ENCODE measurements around the gene UCKL1.
A peak's percentile ranks its signal among the peaks of the same experiment; 100 is the strongest.
"Not testable (repeated sequence)": the region's sequence is repeated elsewhere in the genome, so short reads cannot be mapped to it uniquely, and the experiment has no call there.

The UCKL1 gene

GRCh38 chr20:63979229-63979556, 23.0 kb upstream of the UCKL1 start:
- Histone ChIP-seq H3K36me3 (ENCODE audit: insufficient read depth, low read length) (no peaks in the 10 kb centered on the region), H3K27ac (ENCODE audit: low read depth, low read length) (no peak overlapping the region), H3K4me3 (ENCODE audit: low read depth, low read length) (peak overlapping the region; percentile 78), H3K27me3 (ENCODE audit: insufficient read depth, low read length) (no peaks in the 10 kb centered on the region), H2AFZ (ENCODE audit: low read length, unreplicated experiment) (peak overlapping the region; percentile 53), H3K4me1 (ENCODE audit: control insufficient read depth, insufficient read depth, low read length, unreplicated experiment) (peaks cover 24% of the 10 kb centered on the region), H3K79me2 (ENCODE audit: control insufficient read depth, insufficient read depth, low read length, unreplicated experiment) (peaks cover 14% of the 10 kb centered on the region)

GRCh38 chr20:63978319-63979228, 22.4 kb upstream of the UCKL1 start:
- Histone ChIP-seq H3K36me3 (ENCODE audit: insufficient read depth, low read length) (no peaks in the 10 kb centered on the region), H3K4me3 (ENCODE audit: low read depth, low read length) (peak overlapping the region; percentile 78), H3K27me3 (ENCODE audit: insufficient read depth, low read length) (no peaks in the 10 kb centered on the region), H3K4me1 (ENCODE audit: control insufficient read depth, insufficient read depth, low read length, unreplicated experiment) (peaks cover 24% of the 10 kb centered on the region), H3K79me2 (ENCODE audit: control insufficient read depth, insufficient read depth, low read length, unreplicated experiment) (peaks cover 14% of the 10 kb centered on the region), H3K27ac (ENCODE audit: low read depth, low read length) (no peak overlapping the region), H2AFZ (ENCODE audit: low read length, unreplicated experiment) (peak overlapping the region; percentile 47)

- H3K4me1 ChIP-seq (ENCODE audit: control insufficient read depth, insufficient read depth, low read length, unreplicated experiment), result peaks cover 24% of the 10 kb centered on the region
- peaks cover 11% of the 10 kb centered on the region for H3K79me2 ChIP-seq (ENCODE audit: control insufficient read depth, insufficient read depth, low read length, unreplicated experiment)
- no peak overlapping the region for H3K27ac ChIP-seq (ENCODE audit: low read depth, low read length)
- H3K36me3 ChIP-seq (ENCODE audit: insufficient read depth, low read length), result no peaks in the 10 kb centered on the region
- no peaks in the 10 kb centered on the region for H3K27me3 ChIP-seq (ENCODE audit: insufficient read depth, low read length)
- no peak overlapping the region for H3K4me3 ChIP-seq (ENCODE audit: low read depth, low read length)
- no peak overlapping the region for H2AFZ ChIP-seq (ENCODE audit: low read length, unreplicated experiment)
Observed at GRCh38 chr20:63977739-63978276, 21.6 kb upstream of the UCKL1 start.

- Histone ChIP-seq H3K79me2 (ENCODE audit: control insufficient read depth, insufficient read depth, low read length, unreplicated experiment) (peaks cover 4% of the 10 kb centered on the region), H3K27me3 (ENCODE audit: insufficient read depth, low read length) (no peaks in the 10 kb centered on the region), H3K4me3 (ENCODE audit: low read depth, low read length) (no peak overlapping the region), H3K4me1 (ENCODE audit: control insufficient read depth, insufficient read depth, low read length, unreplicated experiment) (peaks cover 24% of the 10 kb centered on the region), H2AFZ (ENCODE audit: low read length, unreplicated experiment) (no peak overlapping the region), H3K27ac (ENCODE audit: low read depth, low read length) (no peak overlapping the region), H3K36me3 (ENCODE audit: insufficient read depth, low read length) (no peaks in the 10 kb centered on the region)
Observed at GRCh38 chr20:63976980-63977738, 20.9 kb upstream of the UCKL1 start.

- not testable (repeated sequence) for H2AFZ ChIP-seq (ENCODE audit: low read length, unreplicated experiment); H3K36me3 ChIP-seq (ENCODE audit: insufficient read depth, low read length); H3K27ac ChIP-seq (ENCODE audit: low read depth, low read length); H3K4me3 ChIP-seq (ENCODE audit: low read depth, low read length); H3K27me3 ChIP-seq (ENCODE audit: insufficient read depth, low read length); H3K79me2 ChIP-seq (ENCODE audit: control insufficient read depth, insufficient read depth, low read length, unreplicated experiment)
- peaks cover 24% of the 10 kb centered on the region for H3K4me1 ChIP-seq (ENCODE audit: control insufficient read depth, insufficient read depth, low read length, unreplicated experiment)
Observed at GRCh38 chr20:63976511-63976910, 20.3 kb upstream of the UCKL1 start.

- Histone ChIP-seq H3K4me1 (ENCODE audit: control insufficient read depth, insufficient read depth, low read length, unreplicated experiment) (peaks cover 13% of the 10 kb centered on the region), H3K36me3 (ENCODE audit: insufficient read depth, low read length) (no peaks in the 10 kb centered on the region), H3K27ac (ENCODE audit: low read depth, low read length) (no peak overlapping the region), H3K4me3 (ENCODE audit: low read depth, low read length) (no peak overlapping the region), H3K79me2 (ENCODE audit: control insufficient read depth, insufficient read depth, low read length, unreplicated experiment) (no peaks in the 10 kb centered on the region), H2AFZ (ENCODE audit: low read length, unreplicated experiment) (no peak overlapping the region), H3K27me3 (ENCODE audit: insufficient read depth, low read length) (no peaks in the 10 kb centered on the region)
Observed at GRCh38 chr20:63974402-63975200, 18.4 kb upstream of the UCKL1 start.

GRCh38 chr20:63973636-63974401, 17.6 kb upstream of the UCKL1 start:
- Histone ChIP-seq H3K27ac (ENCODE audit: low read depth, low read length) (no peak overlapping the region), H3K4me1 (ENCODE audit: control insufficient read depth, insufficient read depth, low read length, unreplicated experiment) (peaks cover 16% of the 10 kb centered on the region), H3K27me3 (ENCODE audit: insufficient read depth, low read length) (no peaks in the 10 kb centered on the region), H3K36me3 (ENCODE audit: insufficient read depth, low read length) (no peaks in the 10 kb centered on the region), H3K4me3 (ENCODE audit: low read depth, low read length) (peak overlapping the region; percentile 72), H3K79me2 (ENCODE audit: control insufficient read depth, insufficient read depth, low read length, unreplicated experiment) (peaks cover 5% of the 10 kb centered on the region), H2AFZ (ENCODE audit: low read length, unreplicated experiment) (no peak overlapping the region)

- Histone ChIP-seq H3K4me3 (ENCODE audit: low read depth, low read length) (no peak overlapping the region), H2AFZ (ENCODE audit: low read length, unreplicated experiment) (no peak overlapping the region), H3K27me3 (ENCODE audit: insufficient read depth, low read length) (no peaks in the 10 kb centered on the region), H3K4me1 (ENCODE audit: control insufficient read depth, insufficient read depth, low read length, unreplicated experiment) (peaks cover 18% of the 10 kb centered on the region), H3K36me3 (ENCODE audit: insufficient read depth, low read length) (no peaks in the 10 kb centered on the region), H3K79me2 (ENCODE audit: control insufficient read depth, insufficient read depth, low read length, unreplicated experiment) (peaks cover 12% of the 10 kb centered on the region), H3K27ac (ENCODE audit: low read depth, low read length) (no peak overlapping the region)
Observed at GRCh38 chr20:63973160-63973479, 16.9 kb upstream of the UCKL1 start.

GRCh38 chr20:63972312-63973159, 16.3 kb upstream of the UCKL1 start:
- peaks cover 13% of the 10 kb centered on the region for H3K79me2 ChIP-seq (ENCODE audit: control insufficient read depth, insufficient read depth, low read length, unreplicated experiment)
- peaks cover 12% of the 10 kb centered on the region for H3K4me1 ChIP-seq (ENCODE audit: control insufficient read depth, insufficient read depth, low read length, unreplicated experiment)
- H2AFZ ChIP-seq (ENCODE audit: low read length, unreplicated experiment), result no peak overlapping the region
- no peak overlapping the region for H3K4me3 ChIP-seq (ENCODE audit: low read depth, low read length)
- no peak overlapping the region for H3K27ac ChIP-seq (ENCODE audit: low read depth, low read length)
- no peaks in the 10 kb centered on the region for H3K36me3 ChIP-seq (ENCODE audit: insufficient read depth, low read length)
- no peaks in the 10 kb centered on the region for H3K27me3 ChIP-seq (ENCODE audit: insufficient read depth, low read length)

Data from ACC112 (cell line).